ENCODE measurements around the gene ZNF646. TPM values are rescaled to one million over a fixed set of nuclear protein-coding genes. Genes with fewer than 3 reads are reported as not detected.

Gene ZNF646
- polyA plus RNA-seq, 1 donor: 10.3 TPM

DNA sequence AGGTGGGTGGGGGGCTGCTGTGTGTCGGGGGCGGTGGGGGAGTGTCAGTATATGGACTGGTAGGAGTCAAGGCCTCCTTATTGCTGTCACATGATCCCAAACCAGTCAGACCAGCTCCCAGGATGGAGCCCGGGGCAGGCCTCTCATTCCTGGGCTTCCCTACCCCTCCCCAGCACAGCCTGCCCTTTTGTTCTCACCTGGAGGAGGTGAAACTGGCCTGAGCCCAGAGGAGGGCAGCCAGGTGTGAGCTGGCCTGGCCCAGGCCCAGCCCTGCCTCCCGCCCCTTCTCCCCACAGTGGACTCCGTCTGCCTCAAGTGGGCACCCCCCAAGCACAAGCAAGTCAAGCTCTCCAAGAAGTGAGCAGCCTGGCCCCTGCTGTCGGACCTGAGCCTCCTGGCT lies 56.7 kb downstream of the ZNF646 start:
- no peak for DNase-seq

DNA sequence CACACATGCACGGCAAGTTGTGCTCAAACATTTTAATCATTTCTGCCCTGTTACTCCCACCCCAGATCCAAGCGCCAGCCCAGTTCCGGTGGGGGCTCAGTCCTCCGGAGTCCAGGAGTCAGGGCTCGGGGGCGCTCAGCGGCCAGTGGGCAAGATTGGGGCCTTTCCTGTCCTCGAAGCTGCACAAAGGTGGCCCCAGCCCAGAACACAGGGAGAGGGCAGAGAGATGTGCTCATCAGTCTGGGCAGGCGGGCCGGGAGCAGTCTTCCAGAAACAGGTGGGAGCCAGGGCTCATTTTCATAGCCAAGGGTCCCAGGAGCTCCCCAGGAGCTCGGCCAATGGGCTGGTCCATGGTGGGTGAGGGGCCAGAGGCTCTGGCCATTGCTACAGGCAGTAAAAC lies 57.2 kb downstream of the ZNF646 start:
- no peak for DNase-seq

DNA sequence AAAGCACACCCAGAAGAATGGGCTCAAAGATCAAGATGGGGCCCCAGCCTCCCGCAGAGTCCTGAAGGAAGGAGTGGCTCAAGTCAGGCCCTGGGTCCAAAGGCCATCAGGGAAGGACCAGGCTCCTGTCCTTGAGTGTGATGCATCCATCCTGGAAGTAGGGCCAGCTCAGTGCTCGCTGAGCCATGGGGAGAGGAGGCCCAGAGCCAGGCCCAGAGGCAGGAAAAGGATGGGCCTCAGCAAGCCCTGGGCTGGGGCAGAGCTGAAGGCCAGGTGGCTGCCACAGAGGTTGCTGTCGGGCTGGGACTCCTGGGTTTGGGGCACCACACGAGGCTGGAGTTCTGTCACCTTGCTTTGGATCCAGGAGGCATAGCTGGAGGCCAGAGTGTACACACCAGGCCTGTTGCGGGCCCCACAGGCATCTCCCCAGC lies 57.6 kb downstream of the ZNF646 start:
- no peak for DNase-seq

DNA sequence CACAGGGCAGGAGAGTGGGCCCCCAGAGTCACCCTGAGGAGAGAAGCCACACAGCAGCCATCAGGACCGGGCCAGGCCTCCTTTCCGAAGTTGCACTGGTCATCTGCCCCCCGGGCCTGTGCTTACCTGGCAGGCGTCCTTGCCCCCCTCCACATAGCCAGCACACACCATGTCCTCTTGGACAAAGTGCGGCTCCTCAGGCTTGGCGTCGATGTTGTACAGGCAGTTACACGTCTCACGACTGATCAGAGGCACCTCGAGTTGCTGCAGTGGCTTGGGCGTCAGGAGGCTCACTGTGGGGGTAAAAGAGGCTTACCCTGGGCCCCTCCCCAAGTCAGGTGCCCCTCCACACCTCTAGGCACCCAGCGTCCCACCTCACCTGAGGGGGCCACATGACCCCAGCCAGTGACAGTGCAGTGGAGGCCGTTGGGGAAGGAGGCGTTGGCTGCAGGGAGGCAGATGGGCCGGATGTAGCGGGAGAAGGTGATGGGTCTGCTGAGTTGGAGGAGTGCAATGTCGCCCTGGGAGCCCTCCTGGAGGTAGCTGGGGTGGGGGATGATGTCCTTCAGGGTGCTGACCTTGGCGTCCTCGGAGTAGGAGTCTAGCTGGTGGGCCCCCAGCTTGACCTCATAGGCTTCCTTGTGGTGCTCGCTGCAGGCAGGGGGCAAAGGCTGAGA lies 58.2 kb downstream of the ZNF646 start:
- no peak for DNase-seq

DNA sequence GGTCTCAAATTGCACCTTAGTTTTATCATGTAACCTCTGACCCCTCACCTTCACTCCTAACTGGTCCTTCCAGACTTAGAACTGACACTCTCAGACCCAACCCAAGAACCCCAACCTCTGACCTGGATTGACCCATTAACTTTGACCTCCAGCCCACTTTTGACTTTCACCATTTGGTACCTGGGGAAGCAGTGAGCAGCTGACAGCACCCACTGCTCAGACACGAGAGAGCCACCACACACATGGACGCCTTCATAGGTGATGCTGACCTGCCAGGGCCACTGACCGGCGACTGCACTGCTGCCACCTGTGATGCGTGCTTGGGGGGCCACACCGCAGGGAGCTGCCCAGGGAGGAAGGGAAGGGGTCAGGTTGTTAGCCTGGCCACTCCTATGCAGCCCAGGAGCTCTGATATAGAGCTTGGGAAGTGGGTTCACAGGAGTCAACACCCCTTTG lies 58.9 kb downstream of the ZNF646 start:
- no peak for DNase-seq

Other genes starting within 250 kb of the ZNF646 start
- 35.0 TPM for gene BCL7C, start 180.3 kb upstream of the ZNF646 start, polyA plus RNA-seq (ENCODE audit: insufficient read length)
- 6.4 TPM for gene CTF1, start 177.8 kb upstream of the ZNF646 start, polyA plus RNA-seq (ENCODE audit: insufficient read length)
- 16.9 TPM for gene FBXL19, start 150.8 kb upstream of the ZNF646 start, polyA plus RNA-seq (ENCODE audit: insufficient read length)
- gene ORAI3, start 125.4 kb upstream of the ZNF646 start, polyA plus RNA-seq (ENCODE audit: insufficient read length): 17.2 TPM
- 17.6 TPM for gene SETD1A, start 116.7 kb upstream of the ZNF646 start, polyA plus RNA-seq (ENCODE audit: insufficient read length)
- 6.7 TPM for gene HSD3B7, start 89.2 kb upstream of the ZNF646 start, polyA plus RNA-seq (ENCODE audit: insufficient read length)
- 2.5 TPM for gene STX1B, start 63.8 kb upstream of the ZNF646 start, polyA plus RNA-seq (ENCODE audit: insufficient read length)
- 38.6 TPM for gene STX4, start 40.9 kb upstream of the ZNF646 start, polyA plus RNA-seq (ENCODE audit: insufficient read length)
- 5.1 TPM for gene ZNF668, start 182 bp upstream of the ZNF646 start, polyA plus RNA-seq (ENCODE audit: insufficient read length)
- gene PRSS53, start 14.5 kb downstream of the ZNF646 start, polyA plus RNA-seq (ENCODE audit: insufficient read length): 1.3 TPM
- 58.1 TPM for gene VKORC1, start 20.4 kb downstream of the ZNF646 start, polyA plus RNA-seq (ENCODE audit: insufficient read length)
- 33.6 TPM for gene BCKDK, start 34.0 kb downstream of the ZNF646 start, polyA plus RNA-seq (ENCODE audit: insufficient read length)
- 73.8 TPM for gene KAT8, start 43.2 kb downstream of the ZNF646 start, polyA plus RNA-seq (ENCODE audit: insufficient read length)
- gene PRSS8, start 61.3 kb downstream of the ZNF646 start, polyA plus RNA-seq (ENCODE audit: insufficient read length): 54.4 TPM
- gene PRSS36, start 75.6 kb downstream of the ZNF646 start, polyA plus RNA-seq (ENCODE audit: insufficient read length): 0.67 TPM
- gene FUS, start 105.7 kb downstream of the ZNF646 start, polyA plus RNA-seq (ENCODE audit: insufficient read length): 928 TPM
- gene PYCARD, start 128.3 kb downstream of the ZNF646 start, polyA plus RNA-seq (ENCODE audit: insufficient read length): 7.3 TPM
- 0.17 TPM for gene TRIM72, start 139.7 kb downstream of the ZNF646 start, polyA plus RNA-seq (ENCODE audit: insufficient read length)
- gene PYDC1, start 142.7 kb downstream of the ZNF646 start, polyA plus RNA-seq (ENCODE audit: insufficient read length): not detected
- 1.5 TPM for gene ITGAM, start 185.6 kb downstream of the ZNF646 start, polyA plus RNA-seq (ENCODE audit: insufficient read length)

All from left kidney (tissue), 2 donors.